Tibial nerve (tissue), 3 donors: ENCODE measurements around the gene FOXRED1.

Experiments
- POLR2A ChIP-seq, 2 donors: fragments of 450-650 bp; IDR thresholded peaks; one replicate each; pipeline ENCODE4 v1.6.1; 2017; ENCODE audit warnings: antibody characterized with exemption in 2 of 2, mild to moderate bottlenecking in 2 of 2, moderate library complexity in 2 of 2
- TF ChIP-seq, protein P1 (sequence below), 5 experiments: fragments of 200-600 bp in 3 of 5; fragments of 450-650 bp in 2 of 5; sonication (generic) in 3 of 5; IDR thresholded peaks; one replicate each; pipeline ENCODE4 v1.5.1; 2016 to 2019; ENCODE audit warnings: antibody characterized with exemption in 5 of 5, mild to moderate bottlenecking in 3 of 5, moderate library complexity in 2 of 5

DNA sequence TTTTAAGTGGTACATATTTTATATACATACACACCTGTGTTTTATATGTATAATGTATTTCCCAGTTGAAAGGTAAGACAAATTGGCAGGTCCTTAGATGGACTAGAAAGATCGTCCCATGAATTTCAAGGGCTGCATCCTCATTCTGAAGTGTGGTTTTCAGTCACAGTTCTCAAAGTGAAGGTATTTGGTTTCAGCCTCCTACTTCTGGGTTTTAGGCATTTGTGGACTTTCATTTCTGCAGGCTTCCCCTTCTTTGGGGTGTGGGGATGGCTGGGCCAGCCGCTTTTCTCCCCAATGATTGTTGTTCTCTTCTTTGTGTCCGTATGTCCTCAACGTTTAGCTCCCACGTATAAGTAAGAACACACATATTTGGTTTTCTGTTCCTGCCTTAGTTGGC lies 44.9 kb downstream of the FOXRED1 start:
- TF ChIP-seq, protein P1, sequence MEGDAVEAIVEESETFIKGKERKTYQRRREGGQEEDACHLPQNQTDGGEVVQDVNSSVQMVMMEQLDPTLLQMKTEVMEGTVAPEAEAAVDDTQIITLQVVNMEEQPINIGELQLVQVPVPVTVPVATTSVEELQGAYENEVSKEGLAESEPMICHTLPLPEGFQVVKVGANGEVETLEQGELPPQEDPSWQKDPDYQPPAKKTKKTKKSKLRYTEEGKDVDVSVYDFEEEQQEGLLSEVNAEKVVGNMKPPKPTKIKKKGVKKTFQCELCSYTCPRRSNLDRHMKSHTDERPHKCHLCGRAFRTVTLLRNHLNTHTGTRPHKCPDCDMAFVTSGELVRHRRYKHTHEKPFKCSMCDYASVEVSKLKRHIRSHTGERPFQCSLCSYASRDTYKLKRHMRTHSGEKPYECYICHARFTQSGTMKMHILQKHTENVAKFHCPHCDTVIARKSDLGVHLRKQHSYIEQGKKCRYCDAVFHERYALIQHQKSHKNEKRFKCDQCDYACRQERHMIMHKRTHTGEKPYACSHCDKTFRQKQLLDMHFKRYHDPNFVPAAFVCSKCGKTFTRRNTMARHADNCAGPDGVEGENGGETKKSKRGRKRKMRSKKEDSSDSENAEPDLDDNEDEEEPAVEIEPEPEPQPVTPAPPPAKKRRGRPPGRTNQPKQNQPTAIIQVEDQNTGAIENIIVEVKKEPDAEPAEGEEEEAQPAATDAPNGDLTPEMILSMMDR (IDR thresholded peaks at IDR 0.05), result no peak
- no peak for TF ChIP-seq POLR2A (IDR thresholded peaks at IDR 0.05)
